ENCODE data around the gene SNRPB2.

Gene SNRPB2

DNA sequence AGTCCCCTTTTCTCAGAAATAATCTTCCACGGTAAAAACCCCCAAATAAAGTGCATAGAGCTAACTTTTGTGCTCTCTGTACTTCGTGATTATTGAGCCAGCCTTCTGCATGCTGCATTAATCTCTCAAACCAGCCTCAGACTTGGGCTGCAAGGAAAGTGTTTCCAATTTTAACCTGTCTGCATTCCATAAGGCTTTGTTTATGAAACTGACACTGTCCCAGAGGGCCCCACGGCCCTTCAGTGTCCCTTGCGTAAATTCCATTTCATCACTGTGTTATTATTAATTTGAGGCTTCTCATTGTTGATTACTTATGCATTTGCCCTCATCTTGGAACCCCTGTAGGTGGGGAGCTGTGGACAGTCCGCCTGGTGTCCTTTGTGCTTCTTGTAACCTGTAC lies 15.6 kb upstream of the SNRPB2 start:
- H3K79me2 ChIP-seq = no peaks in the 10 kb centered on the region
- no peak overlapping the region for H2AFZ ChIP-seq
- H3K4me2 ChIP-seq (ENCODE audit: low read length) = no peak overlapping the region
- no peak for TF ChIP-seq CTCF (IDR thresholded peaks at IDR 0.05)
- no peaks in the 10 kb centered on the region for H3K4me1 ChIP-seq
- no peak overlapping the region for H3K27ac ChIP-seq
- no peak overlapping the region for H3K4me3 ChIP-seq (ENCODE audit: low read depth, low read length)
- no peaks in the 10 kb centered on the region for H3K27me3 ChIP-seq (ENCODE audit: control insufficient read depth, insufficient read depth, low read length)
- no peaks in the 10 kb centered on the region for H3K36me3 ChIP-seq (ENCODE audit: control insufficient read depth, insufficient read depth, low read length)
- H3K9me3 ChIP-seq (ENCODE audit: control insufficient read depth, low read length) = no peaks in the 10 kb centered on the region
- no peak overlapping the region for H3K9ac ChIP-seq

DNA sequence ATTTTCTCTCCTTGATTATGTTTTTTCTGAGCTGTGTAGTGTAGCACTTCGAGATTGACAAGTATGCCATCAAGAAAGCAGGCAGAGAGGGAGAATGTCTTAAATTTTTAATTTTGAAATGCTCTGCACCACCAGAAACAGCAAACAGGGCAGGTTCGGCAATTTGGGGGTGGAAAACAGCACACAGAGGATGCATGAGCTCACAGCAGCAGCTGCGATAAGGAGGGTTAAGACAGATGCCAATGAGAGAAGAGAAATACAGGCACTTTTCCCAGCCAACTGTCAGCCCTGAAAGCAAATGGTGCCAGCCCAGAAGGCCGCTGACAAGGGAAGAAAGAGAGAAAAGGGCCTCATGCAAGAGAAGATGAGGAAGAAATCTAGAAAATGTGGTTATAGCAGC lies 15.1 kb upstream of the SNRPB2 start:
- Histone ChIP-seq H3K79me2 (no peaks in the 10 kb centered on the region), H3K9me3 (ENCODE audit: control insufficient read depth, low read length) (no peaks in the 10 kb centered on the region), H3K9ac (no peak overlapping the region), H3K4me3 (ENCODE audit: low read depth, low read length) (no peak overlapping the region), H3K4me2 (ENCODE audit: low read length) (no peak overlapping the region), H3K4me1 (no peaks in the 10 kb centered on the region), H3K27ac (no peak overlapping the region), H3K36me3 (ENCODE audit: control insufficient read depth, insufficient read depth, low read length) (no peaks in the 10 kb centered on the region), H2AFZ (no peak overlapping the region), H3K27me3 (ENCODE audit: control insufficient read depth, insufficient read depth, low read length) (no peaks in the 10 kb centered on the region)
- no peak for TF ChIP-seq CTCF (IDR thresholded peaks at IDR 0.05)

- TF ChIP-seq CTCF (IDR thresholded peaks at IDR 0.05) = no peak
- no peaks in the 10 kb centered on the region for H3K4me1 ChIP-seq
- no peak overlapping the region for H2AFZ ChIP-seq
- H3K9me3 ChIP-seq (ENCODE audit: control insufficient read depth, low read length) = no peaks in the 10 kb centered on the region
- no peak overlapping the region for H3K27ac ChIP-seq
- no peak overlapping the region for H3K4me2 ChIP-seq (ENCODE audit: low read length)
- no peaks in the 10 kb centered on the region for H3K79me2 ChIP-seq
- no peak overlapping the region for H3K9ac ChIP-seq
- H3K4me3 ChIP-seq (ENCODE audit: low read depth, low read length) = no peak overlapping the region
- no peaks in the 10 kb centered on the region for H3K36me3 ChIP-seq (ENCODE audit: control insufficient read depth, insufficient read depth, low read length)
- no peaks in the 10 kb centered on the region for H3K27me3 ChIP-seq (ENCODE audit: control insufficient read depth, insufficient read depth, low read length)
Measured at GRCh38 chr20:16719421-16719820, 10.4 kb upstream of the SNRPB2 start.

GRCh38 chr20:16729080-16729479 lies 746 bp upstream of the SNRPB2 start:
- H3K79me2 ChIP-seq = peaks cover 17% of the 10 kb centered on the region

More at GRCh38 chr20:16729080-16729479, 746 bp upstream of the SNRPB2 start:
- H3K36me3 ChIP-seq (ENCODE audit: control insufficient read depth, insufficient read depth, low read length) = no peaks in the 10 kb centered on the region
- H3K9me3 ChIP-seq (ENCODE audit: control insufficient read depth, low read length) = no peaks in the 10 kb centered on the region
- H3K9ac ChIP-seq = no peak overlapping the region
- peak overlapping the region; percentile 95 for H2AFZ ChIP-seq
- H3K4me2 ChIP-seq (ENCODE audit: low read length) = peak overlapping the region; percentile 92
- TF ChIP-seq CTCF (IDR thresholded peaks at IDR 0.05) = no peak
- peak overlapping the region; percentile 83 for H3K4me3 ChIP-seq (ENCODE audit: low read depth, low read length)
- H3K4me1 ChIP-seq = no peaks in the 10 kb centered on the region
- H3K27ac ChIP-seq = no peak overlapping the region
- no peaks in the 10 kb centered on the region for H3K27me3 ChIP-seq (ENCODE audit: control insufficient read depth, insufficient read depth, low read length)

Measured in parathyroid adenoma (tissue), 2 donors.